ENCODE data around the gene COL4A2.

The COL4A2 gene

GRCh38 chr13:110377826-110378201, 70.7 kb downstream of the COL4A2 start:
- H3K4me1 ChIP-seq (ENCODE audit: control insufficient read depth, insufficient read depth, low read length, unreplicated experiment), result peaks cover 44% of the 10 kb centered on the region

GRCh38 chr13:110379358-110379757, 72.3 kb downstream of the COL4A2 start:
- Histone ChIP-seq H3K27ac (ENCODE audit: low read depth, low read length) (peak overlapping the region; percentile 99), H2AFZ (ENCODE audit: low read length, unreplicated experiment) (no peak overlapping the region), H3K36me3 (ENCODE audit: insufficient read depth, low read length) (no peaks in the 10 kb centered on the region; the same call in 1 of the 2 replicates), H3K4me1 (ENCODE audit: control insufficient read depth, insufficient read depth, low read length, unreplicated experiment) (peaks cover 44% of the 10 kb centered on the region), H3K79me2 (ENCODE audit: control insufficient read depth, insufficient read depth, low read length, unreplicated experiment) (peaks cover 29% of the 10 kb centered on the region), H3K27me3 (ENCODE audit: insufficient read depth, low read length) (no peaks in the 10 kb centered on the region), H3K4me3 (ENCODE audit: low read depth, low read length) (no peak overlapping the region)

More at GRCh38 chr13:110377826-110378201, 70.7 kb downstream of the COL4A2 start:
- H3K79me2 ChIP-seq (ENCODE audit: control insufficient read depth, insufficient read depth, low read length, unreplicated experiment), result peaks cover 16% of the 10 kb centered on the region
- H3K4me3 ChIP-seq (ENCODE audit: low read depth, low read length), result no peak overlapping the region
- no peak overlapping the region for H2AFZ ChIP-seq (ENCODE audit: low read length, unreplicated experiment)
- H3K27me3 ChIP-seq (ENCODE audit: insufficient read depth, low read length), result no peaks in the 10 kb centered on the region
- peak overlapping the region; percentile 76 for H3K27ac ChIP-seq (ENCODE audit: low read depth, low read length)
- H3K36me3 ChIP-seq (ENCODE audit: insufficient read depth, low read length), result no peaks in the 10 kb centered on the region

- H3K27ac ChIP-seq (ENCODE audit: low read depth, low read length), result peak overlapping the region; percentile 99
- peaks cover 30% of the 10 kb centered on the region for H3K79me2 ChIP-seq (ENCODE audit: control insufficient read depth, insufficient read depth, low read length, unreplicated experiment)
- peaks cover 44% of the 10 kb centered on the region for H3K4me1 ChIP-seq (ENCODE audit: control insufficient read depth, insufficient read depth, low read length, unreplicated experiment)
These were observed 72.8 kb downstream of the COL4A2 start for GRCh38 chr13:110379905-110380341.

GRCh38 chr13:110380359-110381028, 73.4 kb downstream of the COL4A2 start:
- peaks cover 44% of the 10 kb centered on the region for H3K4me1 ChIP-seq (ENCODE audit: control insufficient read depth, insufficient read depth, low read length, unreplicated experiment)
- H3K79me2 ChIP-seq (ENCODE audit: control insufficient read depth, insufficient read depth, low read length, unreplicated experiment), result peaks cover 30% of the 10 kb centered on the region
- H3K27me3 ChIP-seq (ENCODE audit: insufficient read depth, low read length), result no peaks in the 10 kb centered on the region
- peak overlapping the region; percentile 14; the same call in 1 of the 2 replicates for H3K4me3 ChIP-seq (ENCODE audit: low read depth, low read length)
- H3K36me3 ChIP-seq (ENCODE audit: insufficient read depth, low read length), result no peaks in the 10 kb centered on the region; the same call in 1 of the 2 replicates
- H2AFZ ChIP-seq (ENCODE audit: low read length, unreplicated experiment), result no peak overlapping the region
- H3K27ac ChIP-seq (ENCODE audit: low read depth, low read length), result peak overlapping the region; percentile 99

More at GRCh38 chr13:110379905-110380341, 72.8 kb downstream of the COL4A2 start:
- Histone ChIP-seq H2AFZ (ENCODE audit: low read length, unreplicated experiment) (no peak overlapping the region), H3K27me3 (ENCODE audit: insufficient read depth, low read length) (no peaks in the 10 kb centered on the region), H3K4me3 (ENCODE audit: low read depth, low read length) (peak overlapping the region; percentile 14; the same call in 1 of the 2 replicates), H3K36me3 (ENCODE audit: insufficient read depth, low read length) (no peaks in the 10 kb centered on the region; the same call in 1 of the 2 replicates)

GRCh38 chr13:110381029-110381360, 73.9 kb downstream of the COL4A2 start:
- Histone ChIP-seq H3K27me3 (ENCODE audit: insufficient read depth, low read length) (no peaks in the 10 kb centered on the region), H3K36me3 (ENCODE audit: insufficient read depth, low read length) (no peaks in the 10 kb centered on the region; the same call in 1 of the 2 replicates), H2AFZ (ENCODE audit: low read length, unreplicated experiment) (no peak overlapping the region), H3K27ac (ENCODE audit: low read depth, low read length) (peak overlapping the region; percentile 99), H3K4me1 (ENCODE audit: control insufficient read depth, insufficient read depth, low read length, unreplicated experiment) (peaks cover 44% of the 10 kb centered on the region), H3K79me2 (ENCODE audit: control insufficient read depth, insufficient read depth, low read length, unreplicated experiment) (peaks cover 30% of the 10 kb centered on the region), H3K4me3 (ENCODE audit: low read depth, low read length) (no peak overlapping the region)

- Histone ChIP-seq H3K27me3 (ENCODE audit: insufficient read depth, low read length) (no peaks in the 10 kb centered on the region), H3K27ac (ENCODE audit: low read depth, low read length) (peak overlapping the region; percentile 99), H2AFZ (ENCODE audit: low read length, unreplicated experiment) (no peak overlapping the region), H3K4me3 (ENCODE audit: low read depth, low read length) (no peak overlapping the region), H3K36me3 (ENCODE audit: insufficient read depth, low read length) (no peaks in the 10 kb centered on the region; the same call in 1 of the 2 replicates), H3K4me1 (ENCODE audit: control insufficient read depth, insufficient read depth, low read length, unreplicated experiment) (peaks cover 40% of the 10 kb centered on the region), H3K79me2 (ENCODE audit: control insufficient read depth, insufficient read depth, low read length, unreplicated experiment) (peaks cover 29% of the 10 kb centered on the region)
These were observed 75.1 kb downstream of the COL4A2 start for GRCh38 chr13:110382229-110382628.

GRCh38 chr13:110382830-110383229, 75.7 kb downstream of the COL4A2 start:
- H2AFZ ChIP-seq (ENCODE audit: low read length, unreplicated experiment), result no peak overlapping the region
- no peak overlapping the region for H3K4me3 ChIP-seq (ENCODE audit: low read depth, low read length)
- peak overlapping the region; percentile 99 for H3K27ac ChIP-seq (ENCODE audit: low read depth, low read length)
- no peaks in the 10 kb centered on the region for H3K27me3 ChIP-seq (ENCODE audit: insufficient read depth, low read length)
- H3K79me2 ChIP-seq (ENCODE audit: control insufficient read depth, insufficient read depth, low read length, unreplicated experiment), result peaks cover 31% of the 10 kb centered on the region
- no peaks in the 10 kb centered on the region; the same call in 1 of the 2 replicates for H3K36me3 ChIP-seq (ENCODE audit: insufficient read depth, low read length)
- H3K4me1 ChIP-seq (ENCODE audit: control insufficient read depth, insufficient read depth, low read length, unreplicated experiment), result peaks cover 35% of the 10 kb centered on the region

- H3K27me3 ChIP-seq (ENCODE audit: insufficient read depth, low read length), result no peaks in the 10 kb centered on the region
- peaks cover 26% of the 10 kb centered on the region; the same call in 1 of the 2 replicates for H3K36me3 ChIP-seq (ENCODE audit: insufficient read depth, low read length)
- H3K27ac ChIP-seq (ENCODE audit: low read depth, low read length), result peak overlapping the region; percentile 99; the same call in 1 of the 2 replicates
- H3K4me3 ChIP-seq (ENCODE audit: low read depth, low read length), result no peak overlapping the region
- H3K4me1 ChIP-seq (ENCODE audit: control insufficient read depth, insufficient read depth, low read length, unreplicated experiment), result peaks cover 33% of the 10 kb centered on the region
- H3K79me2 ChIP-seq (ENCODE audit: control insufficient read depth, insufficient read depth, low read length, unreplicated experiment), result peaks cover 44% of the 10 kb centered on the region
- H2AFZ ChIP-seq (ENCODE audit: low read length, unreplicated experiment), result no peak overlapping the region
These were observed 80.5 kb downstream of the COL4A2 start for GRCh38 chr13:110387451-110388107.

GRCh38 chr13:110388108-110388943, 81.2 kb downstream of the COL4A2 start:
- Histone ChIP-seq H3K27ac (ENCODE audit: low read depth, low read length) (peak overlapping the region; percentile 99), H3K4me1 (ENCODE audit: control insufficient read depth, insufficient read depth, low read length, unreplicated experiment) (peaks cover 39% of the 10 kb centered on the region), H3K27me3 (ENCODE audit: insufficient read depth, low read length) (no peaks in the 10 kb centered on the region), H3K4me3 (ENCODE audit: low read depth, low read length) (no peak overlapping the region), H2AFZ (ENCODE audit: low read length, unreplicated experiment) (no peak overlapping the region), H3K36me3 (ENCODE audit: insufficient read depth, low read length) (peaks cover 26% of the 10 kb centered on the region; the same call in 1 of the 2 replicates), H3K79me2 (ENCODE audit: control insufficient read depth, insufficient read depth, low read length, unreplicated experiment) (peaks cover 39% of the 10 kb centered on the region)

GRCh38 chr13:110390567-110390966, 83.5 kb downstream of the COL4A2 start:
- Histone ChIP-seq H3K36me3 (ENCODE audit: insufficient read depth, low read length) (peaks cover 26% of the 10 kb centered on the region; the same call in 1 of the 2 replicates), H3K4me3 (ENCODE audit: low read depth, low read length) (no peak overlapping the region), H2AFZ (ENCODE audit: low read length, unreplicated experiment) (no peak overlapping the region), H3K79me2 (ENCODE audit: control insufficient read depth, insufficient read depth, low read length, unreplicated experiment) (peaks cover 32% of the 10 kb centered on the region), H3K4me1 (ENCODE audit: control insufficient read depth, insufficient read depth, low read length, unreplicated experiment) (peaks cover 57% of the 10 kb centered on the region), H3K27me3 (ENCODE audit: insufficient read depth, low read length) (no peaks in the 10 kb centered on the region), H3K27ac (ENCODE audit: low read depth, low read length) (peak overlapping the region; percentile 99)

Data from ACC112 (cell line).